Measurements from ENCODE around the gene CREBBP.

Gene CREBBP

GRCh38 chr16:3879887-3880564, 487 bp downstream of the CREBBP start:
- DNase-seq (ENCODE audit: low spot score): peak; percentile 43

GRCh38 chr16:3879258-3879886, 1.1 kb downstream of the CREBBP start:
- no peak for DNase-seq (ENCODE audit: low spot score)

DNA sequence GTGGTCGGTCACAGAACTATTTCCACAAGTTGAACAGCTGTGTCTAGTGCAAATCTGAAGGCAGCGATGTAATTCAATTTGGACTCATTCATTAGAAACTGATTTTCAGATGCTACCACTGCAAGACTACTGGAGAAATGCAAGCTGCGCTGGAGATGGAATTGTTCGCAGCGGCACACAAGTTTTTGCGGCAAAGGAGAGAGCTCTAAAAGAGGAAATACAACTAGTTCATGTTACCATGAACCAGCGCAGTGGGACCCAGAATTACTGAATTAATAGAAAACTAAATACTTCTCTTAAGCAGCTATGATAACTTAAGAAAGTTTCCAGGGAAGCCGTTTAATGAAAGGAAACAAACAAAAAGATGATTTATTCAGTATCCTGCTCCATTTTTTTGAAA, 1.9 kb downstream of the CREBBP start:
- peak; percentile 48 for DNase-seq (ENCODE audit: low spot score)

DNA sequence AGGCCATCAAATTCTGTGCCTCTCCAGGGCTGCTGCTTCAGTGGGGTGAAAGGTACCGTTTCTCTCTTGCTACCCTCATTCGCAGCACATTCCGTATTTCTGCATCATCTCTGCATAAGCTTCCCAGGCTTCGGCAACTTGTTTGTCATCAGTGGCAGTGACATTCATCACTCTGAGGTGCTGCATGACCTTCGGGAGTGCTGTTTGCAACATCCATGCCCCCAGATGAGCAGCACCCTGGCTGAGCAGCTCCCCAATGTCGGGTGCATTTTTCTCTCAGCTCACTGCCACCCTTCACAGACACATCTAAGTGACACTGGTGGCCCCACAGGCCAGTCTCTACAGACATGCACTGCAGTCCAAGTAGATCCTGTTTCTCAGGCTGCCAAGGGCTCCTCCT, 3.8 kb downstream of the CREBBP start:
- DNase-seq (ENCODE audit: low spot score): no peak

GRCh38 chr16:3876160-3876559, 4.4 kb downstream of the CREBBP start:
- no peak for DNase-seq (ENCODE audit: low spot score)

DNA sequence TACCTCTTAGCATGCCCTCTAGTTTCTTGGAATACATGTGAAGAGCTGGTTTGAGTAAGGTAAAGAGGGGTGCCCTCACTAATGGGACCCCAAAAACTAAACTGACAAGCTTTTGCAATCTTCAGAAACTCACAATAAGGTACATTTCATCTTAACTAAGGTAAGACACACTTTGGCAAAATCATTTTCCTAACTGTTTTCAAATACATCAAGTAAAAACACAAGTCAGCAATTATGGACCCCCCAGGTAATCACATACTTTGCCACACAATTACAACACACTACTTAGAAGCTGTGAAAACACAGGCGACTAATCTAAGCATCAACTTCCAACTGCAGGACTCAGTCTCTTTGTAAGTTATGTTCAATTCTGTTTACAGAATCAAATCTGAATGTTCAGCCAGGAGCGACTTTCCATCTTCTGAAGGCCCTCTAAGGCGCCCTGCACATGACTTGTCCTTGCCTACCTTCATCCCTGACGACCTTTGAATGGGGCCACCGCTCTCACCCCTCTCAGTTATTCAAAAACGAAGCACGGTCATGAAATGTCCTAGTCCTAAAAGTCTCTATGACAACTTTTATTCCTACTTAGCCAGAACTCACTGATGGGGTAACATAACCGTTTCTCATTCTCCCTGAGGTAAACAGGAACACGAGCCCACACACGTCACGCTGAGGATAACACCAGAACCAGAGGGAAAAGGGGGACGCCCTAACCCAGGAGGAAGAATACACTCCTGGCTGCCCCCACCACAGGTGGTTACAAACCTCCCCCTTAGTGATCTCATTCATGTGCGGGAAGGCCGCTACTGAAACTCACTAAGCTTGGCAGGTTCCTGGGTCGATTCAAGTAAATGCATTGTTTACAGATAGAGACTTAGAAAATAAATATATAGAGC, 5.5 kb downstream of the CREBBP start:
- DNase-seq (ENCODE audit: low spot score): no peak

DNA sequence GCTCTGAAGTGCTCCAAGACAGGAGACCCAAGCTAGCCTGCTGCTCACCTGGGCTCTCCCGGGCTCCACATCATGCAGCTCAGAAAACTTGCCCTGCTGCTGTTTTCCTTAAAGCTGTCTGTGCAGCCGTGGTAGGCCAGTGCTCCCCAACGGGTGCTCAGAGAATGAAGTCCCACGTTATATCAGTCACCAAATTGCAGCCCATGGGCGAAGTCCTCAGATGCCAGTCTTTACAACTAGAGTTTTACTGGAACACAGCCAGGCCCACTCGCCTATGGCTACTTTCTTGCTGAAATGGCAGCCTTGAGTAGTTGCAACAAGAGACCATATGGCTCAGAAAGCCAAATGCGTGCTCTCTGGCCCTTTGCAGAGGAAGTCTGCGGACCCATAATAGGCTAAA, 6.3 kb downstream of the CREBBP start:
- DNase-seq (ENCODE audit: low spot score): no peak

- peak; percentile 52 for DNase-seq (ENCODE audit: low spot score)
Observed at GRCh38 chr16:3873482-3874173, 6.9 kb downstream of the CREBBP start.

GRCh38 chr16:3872216-3872895, 8.2 kb downstream of the CREBBP start:
- no peak for DNase-seq (ENCODE audit: low spot score)

DNA sequence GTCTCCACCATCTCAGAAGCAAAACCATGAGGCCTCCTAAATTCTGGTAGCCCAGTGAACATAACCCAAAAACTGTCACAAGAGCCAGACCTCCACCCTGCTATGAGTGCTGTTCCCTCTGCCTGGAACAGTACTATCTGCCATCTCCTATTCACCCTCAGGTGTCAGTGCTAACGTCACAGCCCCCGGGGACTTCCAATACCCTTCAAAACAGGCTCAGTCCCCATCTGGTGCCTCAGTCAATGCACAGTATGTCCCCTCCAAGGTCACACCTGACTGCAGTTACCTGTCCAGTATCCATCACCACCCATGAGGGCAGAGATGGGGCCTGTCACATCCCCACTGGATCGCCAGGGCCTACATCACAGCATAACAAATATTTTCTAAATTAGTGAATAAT, 11.5 kb downstream of the CREBBP start:
- no peak for DNase-seq (ENCODE audit: low spot score)

GRCh38 chr16:3868556-3868955, 12.0 kb downstream of the CREBBP start:
- no peak for DNase-seq (ENCODE audit: low spot score)

DNA sequence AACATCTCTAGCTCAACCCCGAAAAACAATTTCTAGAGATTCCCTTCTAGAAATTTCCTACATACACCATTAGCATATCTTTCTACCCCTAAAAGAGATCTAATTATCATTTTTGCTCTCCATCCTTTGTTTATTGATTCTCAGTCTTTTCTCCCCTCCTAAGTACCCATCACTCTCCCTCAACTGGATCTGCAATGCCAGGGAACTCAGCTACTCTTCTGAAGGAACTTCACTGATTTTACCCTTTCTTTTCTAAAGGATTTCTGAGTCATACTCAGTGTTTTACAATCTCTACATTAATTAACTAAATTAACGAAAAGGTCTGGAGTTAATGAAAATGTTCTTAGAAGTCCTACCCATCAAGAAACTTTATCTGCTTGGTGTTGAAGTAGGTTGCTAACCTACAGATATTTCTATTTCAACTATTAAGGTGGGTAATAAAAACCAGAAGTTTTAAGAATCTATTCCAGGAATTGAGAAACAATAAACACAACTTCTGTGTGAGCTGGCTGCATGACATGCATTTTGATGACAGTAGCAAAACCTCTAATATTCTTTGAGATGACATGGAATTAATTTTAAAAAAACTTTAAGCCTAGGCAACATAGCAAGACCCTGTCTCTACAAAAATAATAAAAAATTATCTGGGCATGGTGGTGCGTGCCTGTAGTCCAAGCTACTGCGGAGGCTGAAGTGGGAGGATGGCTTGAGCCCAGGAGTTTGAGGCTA, 13.6 kb downstream of the CREBBP start:
- DNase-seq (ENCODE audit: low spot score): no peak

DNA sequence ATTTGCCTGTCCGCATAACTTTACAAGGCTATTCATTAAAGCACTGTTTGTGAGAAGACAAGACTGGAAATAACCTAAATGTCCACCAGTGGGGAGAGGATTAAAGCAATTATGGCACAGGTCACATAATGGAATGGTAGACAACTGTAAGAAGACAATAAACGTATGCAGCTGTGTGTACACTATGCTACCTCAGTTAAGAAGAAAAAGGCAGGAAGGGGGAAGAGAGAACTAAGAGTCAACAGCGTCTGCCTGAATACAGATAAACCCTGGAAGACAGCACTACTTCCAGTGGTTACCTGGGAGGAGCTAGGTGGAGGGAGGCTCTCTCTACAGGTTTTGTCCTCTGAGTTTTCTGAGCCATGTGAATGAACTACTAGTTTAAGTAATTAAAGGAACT, 15.3 kb downstream of the CREBBP start:
- DNase-seq (ENCODE audit: low spot score): no peak

DNA sequence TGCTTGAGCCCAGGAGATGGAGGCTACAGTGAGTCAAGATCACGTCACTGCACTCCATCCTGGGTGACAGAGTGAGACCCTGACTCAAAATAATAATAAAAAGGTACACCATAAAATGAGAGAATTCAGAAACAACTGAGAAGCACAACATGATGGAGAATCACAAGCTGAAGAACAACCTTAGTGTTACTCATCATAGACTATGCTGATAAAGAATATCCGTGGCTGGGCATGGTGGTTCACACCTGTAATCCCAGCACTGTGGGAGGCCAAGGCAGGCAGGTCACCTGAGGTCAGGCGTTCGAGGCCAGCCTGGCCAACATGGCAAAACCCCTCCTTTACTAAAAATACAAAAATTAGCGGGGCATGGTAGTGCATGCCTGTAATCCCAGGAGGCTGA, 16.0 kb downstream of the CREBBP start:
- no peak for DNase-seq (ENCODE audit: low spot score)

GRCh38 chr16:3863587-3863986, 16.9 kb downstream of the CREBBP start:
- no peak for DNase-seq (ENCODE audit: low spot score)

DNA sequence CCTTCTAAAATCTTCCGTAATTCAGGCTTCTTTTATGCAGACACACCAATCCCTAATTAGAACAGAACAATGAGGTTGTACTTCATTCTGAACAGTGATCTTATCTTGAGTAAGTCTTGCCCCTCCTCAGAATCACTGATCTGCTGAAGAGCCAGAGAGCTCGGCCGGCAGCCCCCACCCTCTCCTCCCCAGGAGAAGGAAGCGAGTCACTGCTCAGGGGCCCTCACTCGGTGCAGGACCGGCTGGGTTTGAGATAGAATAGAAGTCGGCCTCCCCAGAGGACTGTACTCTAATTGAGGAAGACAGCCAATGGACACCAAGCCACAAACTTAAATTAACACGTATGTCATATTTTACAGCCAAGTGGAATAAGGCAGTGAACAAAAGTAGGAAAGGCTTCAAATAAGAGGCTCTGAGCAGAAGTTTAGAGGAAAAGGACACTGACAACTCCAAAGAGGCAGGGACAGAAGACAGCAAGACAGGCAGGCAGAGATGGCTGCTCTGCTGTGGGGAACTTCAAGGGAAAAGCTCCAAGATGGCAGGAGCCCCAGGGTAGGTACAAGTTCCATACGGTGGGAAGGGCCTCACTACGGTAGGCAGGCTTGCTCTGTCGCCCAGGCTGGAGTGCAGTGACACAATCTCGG, 18.6 kb downstream of the CREBBP start:
- DNase-seq (ENCODE audit: low spot score): no peak

GRCh38 chr16:3859889-3860288, 20.6 kb downstream of the CREBBP start:
- DNase-seq (ENCODE audit: low spot score): no peak

DNA sequence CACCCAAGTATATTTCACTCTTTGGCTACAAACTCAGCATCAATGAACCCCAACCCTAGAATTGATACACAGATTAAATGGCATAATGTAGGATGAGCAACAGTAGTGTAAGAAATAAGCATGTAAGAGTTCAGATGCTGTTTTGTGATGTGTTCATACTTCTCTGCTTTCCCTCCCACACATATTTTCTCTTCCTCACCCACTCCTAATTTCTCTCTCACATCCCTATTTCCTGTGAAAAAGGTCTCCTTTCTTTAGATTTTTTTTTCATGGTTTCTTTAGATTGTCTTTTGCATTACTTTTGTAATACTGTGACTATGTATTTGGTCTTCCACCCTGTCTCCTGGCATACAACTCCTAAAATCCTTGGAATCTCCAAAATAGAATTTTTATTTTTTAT, 21.7 kb downstream of the CREBBP start:
- DNase-seq (ENCODE audit: low spot score): no peak

- DNase-seq (ENCODE audit: low spot score): no peak
Observed at GRCh38 chr16:3857189-3858043, 23.1 kb downstream of the CREBBP start.

Measured in SK-N-DZ (cell line).